ENCODE results near the gene FADS3.

Gene FADS3

GRCh38 chr11:61853698-61854169 is 37.6 kb downstream of the FADS3 start:
- DNase-seq (ENCODE audit: low spot score): no peak
- no peak for TF ChIP-seq CTCF (IDR thresholded peaks at IDR 0.05; ENCODE audit: extremely low read depth, missing control alignments)

- TF ChIP-seq CTCF (IDR thresholded peaks at IDR 0.05; ENCODE audit: extremely low read depth, missing control alignments): no peak
- DNase-seq (ENCODE audit: low spot score): no peak
These were observed 39.4 kb downstream of the FADS3 start for GRCh38 chr11:61851900-61852295.

- TF ChIP-seq CTCF (IDR thresholded peaks at IDR 0.05; ENCODE audit: extremely low read depth, missing control alignments): no peak
- DNase-seq (ENCODE audit: low spot score): no peak
These were observed 40.0 kb downstream of the FADS3 start for GRCh38 chr11:61851113-61851899.

GRCh38 chr11:61850687-61851086 is 40.7 kb downstream of the FADS3 start:
- no peak for TF ChIP-seq CTCF (IDR thresholded peaks at IDR 0.05; ENCODE audit: extremely low read depth, missing control alignments)
- DNase-seq (ENCODE audit: low spot score): no peak

GRCh38 chr11:61848631-61849030 is 42.7 kb downstream of the FADS3 start:
- TF ChIP-seq CTCF (IDR thresholded peaks at IDR 0.05; ENCODE audit: extremely low read depth, missing control alignments): no peak
- DNase-seq (ENCODE audit: low spot score): no peak

- no peak for DNase-seq (ENCODE audit: low spot score)
- no peak for TF ChIP-seq CTCF (IDR thresholded peaks at IDR 0.05; ENCODE audit: extremely low read depth, missing control alignments)
These were observed 43.3 kb downstream of the FADS3 start for GRCh38 chr11:61847914-61848581.

GRCh38 chr11:61846362-61847020 is 44.9 kb downstream of the FADS3 start:
- no peak for DNase-seq (ENCODE audit: low spot score)
- TF ChIP-seq CTCF (IDR thresholded peaks at IDR 0.05; ENCODE audit: extremely low read depth, missing control alignments): no peak
